Activated naive CD8-positive, alpha-beta T cell (primary cell): ENCODE measurements around the gene TCF25.

Source experiments
- H3K27ac Mint-ChIP-seq: one replicate; pipeline ENCODE4 v1.8.0; 2021; ENCODE audit warnings: mixed read lengths
- H3K27me3 Mint-ChIP-seq: one replicate; pipeline ENCODE4 v1.8.0; 2021; ENCODE audit warnings: mixed read lengths
- H3K36me3 Mint-ChIP-seq: one replicate; pipeline ENCODE4 v1.8.0; 2021; ENCODE audit warnings: mixed read lengths
- H3K4me1 Mint-ChIP-seq: one replicate; pipeline ENCODE4 v1.8.0; 2021; ENCODE audit warnings: low read depth, mixed read lengths
- H3K4me3 Mint-ChIP-seq: one replicate; pipeline ENCODE4 v1.8.0; 2021; ENCODE audit warnings: mild to moderate bottlenecking, mixed read lengths
- H3K9me3 Mint-ChIP-seq: one replicate; pipeline ENCODE4 v1.8.0; 2021; ENCODE audit warnings: low read depth, mixed read lengths

The TCF25 gene

GRCh38 chr16:89883346-89884040 lies 10.1 kb downstream of the TCF25 start:
- peak overlapping the region; percentile 34 for H3K27ac Mint-ChIP-seq

GRCh38 chr16:89884041-89884421 lies 10.6 kb downstream of the TCF25 start:
- Mint-ChIP-seq H3K4me3 (no peak overlapping the region), H3K4me1 (peaks cover 7% of the 10 kb centered on the region), H3K27me3 (no peaks in the 10 kb centered on the region), H3K9me3 (no peaks in the 10 kb centered on the region), H3K27ac (no peak overlapping the region), H3K36me3 (peaks cover 7% of the 10 kb centered on the region)

More at GRCh38 chr16:89883346-89884040, 10.1 kb downstream of the TCF25 start:
- peaks cover 7% of the 10 kb centered on the region for H3K4me1 Mint-ChIP-seq
- no peaks in the 10 kb centered on the region for H3K27me3 Mint-ChIP-seq
- no peaks in the 10 kb centered on the region for H3K9me3 Mint-ChIP-seq
- peaks cover 7% of the 10 kb centered on the region for H3K36me3 Mint-ChIP-seq
- H3K4me3 Mint-ChIP-seq: no peak overlapping the region

GRCh38 chr16:89887243-89887642 lies 13.9 kb downstream of the TCF25 start:
- Mint-ChIP-seq H3K27me3 (no peaks in the 10 kb centered on the region), H3K9me3 (no peaks in the 10 kb centered on the region), H3K27ac (no peak overlapping the region), H3K4me1 (peaks cover 8% of the 10 kb centered on the region), H3K36me3 (peaks cover 5% of the 10 kb centered on the region), H3K4me3 (no peak overlapping the region)

- no peak overlapping the region for H3K27ac Mint-ChIP-seq
- H3K4me3 Mint-ChIP-seq: peak overlapping the region; percentile 10
- no peaks in the 10 kb centered on the region for H3K27me3 Mint-ChIP-seq
- no peaks in the 10 kb centered on the region for H3K9me3 Mint-ChIP-seq
- H3K36me3 Mint-ChIP-seq: no peaks in the 10 kb centered on the region
- H3K4me1 Mint-ChIP-seq: peaks cover 8% of the 10 kb centered on the region
Measured at GRCh38 chr16:89890200-89890599, 16.8 kb downstream of the TCF25 start.

GRCh38 chr16:89890886-89891657 lies 17.7 kb downstream of the TCF25 start:
- Mint-ChIP-seq H3K27me3 (no peaks in the 10 kb centered on the region), H3K9me3 (no peaks in the 10 kb centered on the region), H3K4me1 (peaks cover 8% of the 10 kb centered on the region), H3K36me3 (no peaks in the 10 kb centered on the region), H3K4me3 (no peak overlapping the region), H3K27ac (no peak overlapping the region)

GRCh38 chr16:89892055-89892630 lies 18.8 kb downstream of the TCF25 start:
- Mint-ChIP-seq H3K4me1 (peaks cover 8% of the 10 kb centered on the region), H3K4me3 (no peak overlapping the region), H3K27me3 (no peaks in the 10 kb centered on the region), H3K27ac (no peak overlapping the region), H3K36me3 (no peaks in the 10 kb centered on the region), H3K9me3 (no peaks in the 10 kb centered on the region)

GRCh38 chr16:89892635-89893034 lies 19.2 kb downstream of the TCF25 start:
- Mint-ChIP-seq H3K36me3 (no peaks in the 10 kb centered on the region), H3K9me3 (no peaks in the 10 kb centered on the region), H3K4me1 (peaks cover 8% of the 10 kb centered on the region), H3K4me3 (no peak overlapping the region), H3K27me3 (no peaks in the 10 kb centered on the region), H3K27ac (no peak overlapping the region)

GRCh38 chr16:89893642-89894548 lies 20.5 kb downstream of the TCF25 start:
- Mint-ChIP-seq H3K9me3 (no peaks in the 10 kb centered on the region), H3K27ac (no peak overlapping the region), H3K27me3 (no peaks in the 10 kb centered on the region), H3K4me1 (peaks cover 8% of the 10 kb centered on the region), H3K4me3 (no peak overlapping the region), H3K36me3 (no peaks in the 10 kb centered on the region)

- Mint-ChIP-seq H3K36me3 (no peaks in the 10 kb centered on the region), H3K4me3 (no peak overlapping the region), H3K4me1 (peaks cover 3% of the 10 kb centered on the region), H3K27ac (no peak overlapping the region), H3K9me3 (no peaks in the 10 kb centered on the region), H3K27me3 (no peaks in the 10 kb centered on the region)
Measured at GRCh38 chr16:89895482-89896250, 22.3 kb downstream of the TCF25 start.

GRCh38 chr16:89897204-89897603 lies 23.8 kb downstream of the TCF25 start:
- no peak overlapping the region for H3K27ac Mint-ChIP-seq
- H3K27me3 Mint-ChIP-seq: no peaks in the 10 kb centered on the region
- no peaks in the 10 kb centered on the region for H3K36me3 Mint-ChIP-seq
- H3K4me1 Mint-ChIP-seq: no peaks in the 10 kb centered on the region
- no peak overlapping the region for H3K4me3 Mint-ChIP-seq
- no peaks in the 10 kb centered on the region for H3K9me3 Mint-ChIP-seq

GRCh38 chr16:89898201-89898967 lies 25.0 kb downstream of the TCF25 start:
- no peak overlapping the region for H3K4me3 Mint-ChIP-seq
- H3K4me1 Mint-ChIP-seq: no peaks in the 10 kb centered on the region
- H3K27ac Mint-ChIP-seq: no peak overlapping the region
- H3K36me3 Mint-ChIP-seq: no peaks in the 10 kb centered on the region
- H3K9me3 Mint-ChIP-seq: no peaks in the 10 kb centered on the region
- H3K27me3 Mint-ChIP-seq: no peaks in the 10 kb centered on the region

GRCh38 chr16:89899879-89900481 lies 26.6 kb downstream of the TCF25 start:
- Mint-ChIP-seq H3K27me3 (no peaks in the 10 kb centered on the region), H3K9me3 (no peaks in the 10 kb centered on the region), H3K36me3 (no peaks in the 10 kb centered on the region), H3K4me3 (no peak overlapping the region), H3K4me1 (no peaks in the 10 kb centered on the region), H3K27ac (no peak overlapping the region)

- Mint-ChIP-seq H3K4me3 (no peak overlapping the region), H3K36me3 (no peaks in the 10 kb centered on the region), H3K27me3 (no peaks in the 10 kb centered on the region), H3K4me1 (no peaks in the 10 kb centered on the region), H3K9me3 (no peaks in the 10 kb centered on the region), H3K27ac (no peak overlapping the region)
Measured at GRCh38 chr16:89900885-89901284, 27.5 kb downstream of the TCF25 start.
